ENCODE measurements around the gene SMLR1.

SMLR1 gene

GRCh38 chr6:130865793-130866192 is 38.6 kb downstream of the SMLR1 start:
- Histone ChIP-seq H3K27ac (no peak overlapping the region), H2AFZ (no peak overlapping the region), H3K27me3 (ENCODE audit: control insufficient read depth, insufficient read depth, low read length) (no peaks in the 10 kb centered on the region), H3K36me3 (ENCODE audit: control insufficient read depth, insufficient read depth, low read length) (no peaks in the 10 kb centered on the region), H3K79me2 (no peaks in the 10 kb centered on the region), H3K4me3 (ENCODE audit: low read depth, low read length) (no peak overlapping the region), H3K4me2 (ENCODE audit: low read length) (peak overlapping the region; percentile 5), H3K9me3 (ENCODE audit: control insufficient read depth, low read length) (no peaks in the 10 kb centered on the region), H3K9ac (no peak overlapping the region), H3K4me1 (peaks cover 3% of the 10 kb centered on the region)
- no peak for TF ChIP-seq CTCF (IDR thresholded peaks at IDR 0.05)

- Histone ChIP-seq H3K4me3 (ENCODE audit: low read depth, low read length) (no peak overlapping the region), H3K9ac (no peak overlapping the region), H3K27ac (no peak overlapping the region), H3K79me2 (no peaks in the 10 kb centered on the region), H3K4me1 (peaks cover 3% of the 10 kb centered on the region), H3K9me3 (ENCODE audit: control insufficient read depth, low read length) (no peaks in the 10 kb centered on the region), H3K36me3 (ENCODE audit: control insufficient read depth, insufficient read depth, low read length) (no peaks in the 10 kb centered on the region), H3K27me3 (ENCODE audit: control insufficient read depth, insufficient read depth, low read length) (no peaks in the 10 kb centered on the region), H3K4me2 (ENCODE audit: low read length) (no peak overlapping the region), H2AFZ (no peak overlapping the region)
- TF ChIP-seq CTCF (IDR thresholded peaks at IDR 0.05): no peak
Measured at GRCh38 chr6:130869681-130870080, 42.5 kb downstream of the SMLR1 start.

GRCh38 chr6:130870179-130870880 is 43.1 kb downstream of the SMLR1 start:
- H3K4me3 ChIP-seq (ENCODE audit: low read depth, low read length): no peak overlapping the region
- H3K79me2 ChIP-seq: no peaks in the 10 kb centered on the region
- H3K27ac ChIP-seq: no peak overlapping the region
- no peak overlapping the region for H3K4me2 ChIP-seq (ENCODE audit: low read length)
- H3K4me1 ChIP-seq: peaks cover 3% of the 10 kb centered on the region
- no peak for TF ChIP-seq CTCF (IDR thresholded peaks at IDR 0.05)
- no peak overlapping the region for H3K9ac ChIP-seq
- no peaks in the 10 kb centered on the region for H3K9me3 ChIP-seq (ENCODE audit: control insufficient read depth, low read length)
- H2AFZ ChIP-seq: no peak overlapping the region
- no peaks in the 10 kb centered on the region for H3K27me3 ChIP-seq (ENCODE audit: control insufficient read depth, insufficient read depth, low read length)
- no peaks in the 10 kb centered on the region for H3K36me3 ChIP-seq (ENCODE audit: control insufficient read depth, insufficient read depth, low read length)

GRCh38 chr6:130872250-130873095 is 45.3 kb downstream of the SMLR1 start:
- H3K4me3 ChIP-seq (ENCODE audit: low read depth, low read length): no peak overlapping the region
- peak; percentile 87 for TF ChIP-seq CTCF (IDR thresholded peaks at IDR 0.05)

More at GRCh38 chr6:130872250-130873095, 45.3 kb downstream of the SMLR1 start:
- H2AFZ ChIP-seq: peak overlapping the region; percentile 26
- H3K9me3 ChIP-seq (ENCODE audit: control insufficient read depth, low read length): no peaks in the 10 kb centered on the region
- H3K36me3 ChIP-seq (ENCODE audit: control insufficient read depth, insufficient read depth, low read length): no peaks in the 10 kb centered on the region
- H3K4me1 ChIP-seq: no peaks in the 10 kb centered on the region
- no peak overlapping the region for H3K9ac ChIP-seq
- no peaks in the 10 kb centered on the region for H3K27me3 ChIP-seq (ENCODE audit: control insufficient read depth, insufficient read depth, low read length)
- H3K79me2 ChIP-seq: no peaks in the 10 kb centered on the region
- H3K27ac ChIP-seq: no peak overlapping the region
- no peak overlapping the region for H3K4me2 ChIP-seq (ENCODE audit: low read length)
